ENCODE data around the gene CHRDL2. TPM values are rescaled to one million over a fixed set of nuclear protein-coding genes. Genes with fewer than 3 reads are reported as not detected.

CHRDL2 gene
- total RNA-seq, 1 experiment from 2014 or later, result not detected

GRCh38 chr11:74683941-74684481, 47.2 kb downstream of the CHRDL2 start:
- Histone ChIP-seq H3K9me3 (no peaks in the 10 kb centered on the region), H3K36me3 (no peaks in the 10 kb centered on the region), H3K27me3 (no peaks in the 10 kb centered on the region), H3K4me3 (no peak overlapping the region)
- DNase-seq, result no peak

DNA sequence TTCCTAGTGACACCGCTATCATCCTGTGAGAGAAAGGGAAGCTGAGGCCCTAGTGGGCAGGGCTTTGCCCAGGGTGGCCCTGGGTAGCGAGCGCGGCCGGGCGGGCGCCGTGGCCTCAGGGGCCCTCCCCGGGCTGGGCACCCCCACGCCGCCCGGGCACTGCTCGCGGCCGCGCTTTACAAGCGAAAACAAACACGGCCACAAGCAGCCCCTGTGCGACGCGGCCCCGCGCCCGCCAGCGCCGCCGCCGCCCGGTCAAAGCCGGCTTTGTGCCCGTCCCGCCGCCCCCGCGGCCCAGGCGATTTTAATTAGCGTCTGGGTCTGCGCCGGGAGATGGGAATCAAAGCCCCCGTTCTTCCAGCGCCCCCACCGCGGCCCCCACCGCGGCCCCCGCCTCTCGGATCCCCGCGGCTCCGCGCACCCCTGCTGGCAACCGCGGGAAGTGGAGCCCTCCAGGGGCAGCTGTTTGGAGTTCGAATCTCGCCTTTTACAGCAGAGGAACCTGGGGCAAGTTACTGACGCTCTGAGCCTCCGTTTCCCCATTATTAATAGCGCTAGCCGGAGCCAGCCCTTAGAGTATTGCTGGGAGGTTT, 47.9 kb downstream of the CHRDL2 start:
- H3K27me3 ChIP-seq, result no peaks in the 10 kb centered on the region
- H3K9me3 ChIP-seq, result no peaks in the 10 kb centered on the region
- DNase-seq, result no peak
- H3K36me3 ChIP-seq, result no peaks in the 10 kb centered on the region
- H3K4me3 ChIP-seq, result no peak overlapping the region

DNA sequence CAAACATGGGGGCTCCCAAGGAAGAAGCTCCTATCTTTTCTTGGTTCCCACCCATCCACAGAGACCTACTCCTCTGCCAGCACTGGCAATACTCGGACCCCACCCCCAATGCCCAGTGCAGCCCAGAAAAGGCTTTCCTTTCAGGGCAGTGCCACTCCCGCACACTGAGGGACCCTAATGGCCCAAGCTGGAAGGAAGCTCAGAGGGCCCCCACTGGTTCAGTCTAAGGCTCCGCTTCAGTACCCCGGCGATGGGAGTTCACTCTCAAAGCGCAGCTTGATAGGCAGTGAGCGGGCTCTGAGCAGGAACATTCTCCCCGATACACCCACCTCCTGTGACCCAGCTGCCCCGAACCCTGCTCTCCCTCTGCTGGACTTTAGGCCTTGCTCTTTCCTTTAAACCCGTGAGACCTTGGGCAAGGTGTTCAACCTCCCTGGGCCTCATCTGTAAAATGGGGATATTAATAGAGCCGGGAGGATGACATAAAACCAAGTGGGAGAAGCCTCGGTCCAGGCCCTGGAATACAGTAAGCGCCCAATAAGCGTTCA, 48.4 kb downstream of the CHRDL2 start:
- H3K27me3 ChIP-seq, result no peaks in the 10 kb centered on the region
- H3K4me3 ChIP-seq, result no peak overlapping the region
- no peaks in the 10 kb centered on the region for H3K36me3 ChIP-seq
- no peak for DNase-seq
- no peaks in the 10 kb centered on the region for H3K9me3 ChIP-seq

DNA sequence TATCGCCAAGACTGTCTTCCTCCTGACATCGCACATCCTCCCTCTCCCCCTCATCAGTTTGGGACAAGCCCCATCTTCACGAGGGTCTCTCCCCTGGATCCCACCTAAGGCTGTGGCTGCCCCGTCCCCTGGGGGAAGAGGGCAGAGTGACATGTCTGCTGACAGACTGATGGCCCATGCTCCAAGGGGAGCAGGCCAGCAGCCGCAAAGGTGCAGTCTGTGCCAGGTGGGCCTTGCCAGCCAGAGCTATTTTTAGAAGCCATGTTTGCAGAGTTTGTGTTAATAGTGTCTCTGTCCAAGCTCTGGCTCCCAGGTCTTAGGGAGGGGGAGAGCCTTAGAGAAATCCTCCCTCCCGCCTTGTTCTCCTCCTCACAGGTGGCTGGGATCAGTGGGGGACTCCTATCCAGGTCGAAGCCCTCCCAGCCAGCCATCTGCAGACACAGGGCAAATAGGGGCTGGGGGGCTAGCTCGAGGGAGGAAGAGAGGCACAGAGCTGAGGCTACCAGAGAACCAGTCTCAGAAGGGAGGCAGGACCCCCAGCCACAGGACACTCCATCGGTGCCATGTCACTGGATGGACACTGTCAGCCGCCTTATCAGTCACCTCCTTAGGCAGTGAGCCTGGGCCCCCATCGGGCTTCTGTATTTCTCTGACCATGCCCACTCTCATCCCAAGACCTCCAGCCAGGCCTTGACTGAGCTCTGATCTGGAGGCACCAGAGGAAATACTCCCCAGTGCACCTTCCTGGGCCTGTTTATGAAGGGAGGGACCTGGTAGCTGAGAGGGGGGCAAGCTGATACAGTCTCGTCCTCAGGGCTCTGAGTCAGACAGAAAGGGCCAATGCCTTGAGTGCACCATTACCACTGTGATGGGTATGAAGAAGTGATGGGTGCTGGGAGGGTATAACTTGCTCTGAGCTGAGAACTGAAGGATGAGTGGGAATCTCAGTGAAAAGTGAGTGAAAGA, 49.3 kb downstream of the CHRDL2 start:
- no peak overlapping the region for H3K4me3 ChIP-seq
- DNase-seq, result no peak
- H3K36me3 ChIP-seq, result no peaks in the 10 kb centered on the region
- no peaks in the 10 kb centered on the region for H3K27me3 ChIP-seq
- no peaks in the 10 kb centered on the region for H3K9me3 ChIP-seq

DNA sequence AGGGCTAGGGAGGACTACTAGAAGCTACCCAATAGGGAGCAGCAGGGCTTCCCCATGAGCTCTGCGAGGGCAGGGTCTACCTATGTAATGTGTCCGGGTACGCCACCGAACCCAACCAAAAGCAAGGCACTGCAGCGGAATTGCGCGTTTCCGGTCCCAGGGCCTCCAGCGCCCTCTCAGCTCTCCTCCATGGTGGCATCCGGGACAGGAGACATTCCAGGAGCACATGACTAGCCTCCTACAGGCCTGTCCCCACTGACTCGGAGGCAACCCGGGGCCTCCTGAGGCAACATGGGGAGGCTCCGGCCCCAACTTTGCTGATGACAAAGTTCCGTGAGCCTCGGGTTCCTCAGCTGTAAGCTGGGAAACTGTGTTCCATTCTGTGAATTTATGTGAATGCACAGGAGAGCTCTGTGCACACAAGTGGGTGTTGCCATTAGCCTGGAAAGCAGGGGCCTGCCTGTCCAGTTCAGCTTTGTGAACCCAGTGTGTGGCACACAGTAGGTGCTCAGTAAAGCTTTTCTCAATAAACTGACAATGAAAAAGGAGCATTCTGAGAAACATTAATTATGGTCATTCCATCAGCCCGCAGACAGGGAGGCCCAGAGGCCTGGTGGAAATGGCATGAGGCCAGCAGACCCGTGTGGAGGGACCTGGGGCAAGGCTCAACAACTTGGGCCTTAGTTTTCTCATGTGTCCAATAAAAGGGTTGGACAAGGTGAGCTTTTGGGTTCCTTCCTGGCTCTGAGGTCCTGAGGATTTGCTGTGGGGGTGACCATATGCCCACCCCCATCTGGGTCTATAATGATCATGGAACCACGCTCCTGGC, 50.3 kb downstream of the CHRDL2 start:
- no peaks in the 10 kb centered on the region for H3K27me3 ChIP-seq
- no peak for DNase-seq
- H3K9me3 ChIP-seq, result no peaks in the 10 kb centered on the region
- no peak overlapping the region for H3K4me3 ChIP-seq
- H3K36me3 ChIP-seq, result no peaks in the 10 kb centered on the region

GRCh38 chr11:74680035-74680671, 51.1 kb downstream of the CHRDL2 start:
- DNase-seq, result no peak
- Histone ChIP-seq H3K9me3 (no peaks in the 10 kb centered on the region), H3K27me3 (no peaks in the 10 kb centered on the region), H3K4me3 (no peak overlapping the region), H3K36me3 (no peaks in the 10 kb centered on the region)

DNA sequence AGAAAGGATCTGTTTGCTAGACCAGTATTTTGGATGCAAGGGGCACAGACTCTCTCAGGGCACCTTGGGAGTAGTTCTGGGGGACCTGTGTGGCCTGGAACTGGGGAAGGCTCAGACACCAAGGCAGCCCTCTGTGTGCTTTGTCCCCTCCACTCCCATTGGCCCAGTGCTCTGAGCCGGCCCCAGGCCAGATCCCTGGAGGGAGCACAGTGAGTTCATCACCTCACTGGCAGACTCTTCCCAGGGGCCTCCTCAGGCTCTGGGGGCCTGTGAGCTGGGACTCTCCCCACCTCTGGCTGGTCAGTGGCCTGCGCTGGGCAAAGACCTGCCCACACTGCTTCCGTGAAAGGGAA, 51.7 kb downstream of the CHRDL2 start:
- Histone ChIP-seq H3K36me3 (no peaks in the 10 kb centered on the region), H3K4me3 (no peak overlapping the region), H3K27me3 (no peaks in the 10 kb centered on the region), H3K9me3 (no peaks in the 10 kb centered on the region)
- no peak for DNase-seq

DNA sequence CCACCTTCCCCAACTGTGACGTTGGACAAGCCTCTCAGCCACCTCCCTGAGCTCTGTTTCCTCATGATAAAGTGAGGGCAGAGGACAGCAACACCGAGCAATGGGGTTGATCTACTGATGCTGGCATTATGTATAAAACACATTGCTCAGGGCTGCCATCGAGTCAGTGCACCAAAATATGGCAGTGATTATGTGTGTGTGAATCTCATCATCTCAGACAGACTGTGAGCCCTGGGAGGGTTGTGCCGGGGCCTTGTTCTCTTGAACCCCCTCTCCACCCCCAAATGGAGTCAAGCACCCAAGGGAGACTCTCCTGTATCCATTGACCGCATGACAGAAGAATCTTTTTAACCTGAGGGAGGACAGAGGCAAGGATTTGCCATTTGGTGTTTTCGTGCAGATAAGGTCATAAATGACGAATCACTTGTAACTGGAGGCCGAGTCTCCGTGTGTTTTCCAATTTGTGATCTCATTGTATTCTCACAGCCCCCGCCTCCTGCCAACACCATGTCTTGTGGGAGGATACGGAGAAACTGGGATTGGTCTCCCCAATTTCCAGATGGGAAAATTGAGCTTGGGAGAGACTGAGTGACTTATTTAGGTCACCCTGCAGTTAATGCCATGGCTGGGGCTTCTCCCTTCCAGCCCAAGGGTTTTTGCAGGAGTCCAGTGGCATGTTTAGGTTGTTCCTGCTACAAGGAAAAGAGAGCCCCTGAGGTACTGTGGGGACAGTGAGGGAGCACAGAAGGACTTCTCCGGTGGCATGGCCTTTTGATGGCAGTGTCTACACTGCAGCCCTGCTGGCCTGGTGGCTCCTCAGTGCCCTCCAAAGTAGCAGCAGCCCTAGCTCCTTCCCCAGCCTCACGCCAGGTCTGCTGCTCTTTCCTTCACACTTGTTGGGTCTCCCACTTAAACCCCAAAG, 52.4 kb downstream of the CHRDL2 start:
- no peak for DNase-seq
- Histone ChIP-seq H3K36me3 (no peaks in the 10 kb centered on the region; the same call in 1 of the 2 replicates), H3K27me3 (no peaks in the 10 kb centered on the region), H3K9me3 (no peaks in the 10 kb centered on the region), H3K4me3 (no peak overlapping the region)

- Histone ChIP-seq H3K36me3 (no peaks in the 10 kb centered on the region; the same call in 1 of the 2 replicates), H3K9me3 (no peaks in the 10 kb centered on the region), H3K27me3 (no peaks in the 10 kb centered on the region), H3K4me3 (no peak overlapping the region)
- DNase-seq, result no peak
Measured at GRCh38 chr11:74678041-74678440, 53.2 kb downstream of the CHRDL2 start.

- Histone ChIP-seq H3K4me3 (no peak overlapping the region), H3K9me3 (no peaks in the 10 kb centered on the region), H3K36me3 (no peaks in the 10 kb centered on the region; the same call in 1 of the 2 replicates), H3K27me3 (no peaks in the 10 kb centered on the region)
- DNase-seq, result no peak
Measured at GRCh38 chr11:74677131-74677530, 54.1 kb downstream of the CHRDL2 start.

DNA sequence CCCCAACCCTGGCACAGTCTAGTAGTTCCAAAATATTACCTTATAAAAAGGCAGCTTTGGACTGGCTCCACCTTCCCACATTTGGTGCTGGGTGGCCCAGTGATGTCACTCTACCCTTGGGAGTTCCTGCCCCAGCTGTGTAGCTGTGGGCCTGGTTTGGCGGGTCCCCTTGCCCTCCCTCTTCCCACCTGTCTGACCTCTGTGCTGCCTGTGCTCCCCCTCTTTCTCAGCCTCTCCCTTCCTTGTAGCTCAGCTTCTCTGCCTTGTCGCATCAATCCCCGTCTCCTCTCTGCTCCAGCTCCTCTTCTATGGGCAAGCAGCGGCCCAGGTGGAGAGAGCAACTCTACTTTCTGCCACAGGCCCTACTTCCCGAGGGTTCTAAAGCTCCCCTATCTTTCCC, 54.6 kb downstream of the CHRDL2 start:
- DNase-seq, result no peak
- Histone ChIP-seq H3K9me3 (peaks cover 3% of the 10 kb centered on the region; the same call in 1 of the 2 replicates), H3K27me3 (no peaks in the 10 kb centered on the region), H3K36me3 (no peaks in the 10 kb centered on the region; the same call in 1 of the 2 replicates), H3K4me3 (no peak overlapping the region)

DNA sequence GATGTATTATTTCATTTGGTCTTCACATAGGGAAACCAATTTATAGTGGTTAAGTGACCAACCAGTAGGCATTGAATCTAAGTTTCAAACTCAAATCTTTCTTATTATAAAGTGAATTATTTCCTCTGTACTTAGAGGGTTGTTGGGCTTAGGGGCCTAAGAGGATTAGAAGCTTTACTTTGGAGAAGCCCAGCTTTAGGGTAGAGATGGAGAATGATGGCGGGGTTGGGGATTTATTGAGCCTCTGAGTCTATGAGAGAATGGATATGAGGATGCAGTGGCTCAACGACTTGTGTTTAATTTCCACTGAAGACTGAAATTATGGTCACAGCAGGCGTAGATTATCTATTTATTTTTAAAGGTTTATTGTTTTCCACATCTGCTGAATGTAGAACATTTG, 55.5 kb downstream of the CHRDL2 start:
- Histone ChIP-seq H3K36me3 (no peaks in the 10 kb centered on the region; the same call in 1 of the 2 replicates), H3K4me3 (no peak overlapping the region), H3K9me3 (peaks cover 3% of the 10 kb centered on the region; the same call in 1 of the 2 replicates), H3K27me3 (no peaks in the 10 kb centered on the region)
- no peak for DNase-seq

- Histone ChIP-seq H3K4me3 (no peak overlapping the region), H3K27me3 (no peaks in the 10 kb centered on the region), H3K9me3 (peaks cover 3% of the 10 kb centered on the region; the same call in 1 of the 2 replicates), H3K36me3 (no peaks in the 10 kb centered on the region; the same call in 1 of the 2 replicates)
- no peak for DNase-seq
Measured at GRCh38 chr11:74673693-74674360, 57.4 kb downstream of the CHRDL2 start.

DNA sequence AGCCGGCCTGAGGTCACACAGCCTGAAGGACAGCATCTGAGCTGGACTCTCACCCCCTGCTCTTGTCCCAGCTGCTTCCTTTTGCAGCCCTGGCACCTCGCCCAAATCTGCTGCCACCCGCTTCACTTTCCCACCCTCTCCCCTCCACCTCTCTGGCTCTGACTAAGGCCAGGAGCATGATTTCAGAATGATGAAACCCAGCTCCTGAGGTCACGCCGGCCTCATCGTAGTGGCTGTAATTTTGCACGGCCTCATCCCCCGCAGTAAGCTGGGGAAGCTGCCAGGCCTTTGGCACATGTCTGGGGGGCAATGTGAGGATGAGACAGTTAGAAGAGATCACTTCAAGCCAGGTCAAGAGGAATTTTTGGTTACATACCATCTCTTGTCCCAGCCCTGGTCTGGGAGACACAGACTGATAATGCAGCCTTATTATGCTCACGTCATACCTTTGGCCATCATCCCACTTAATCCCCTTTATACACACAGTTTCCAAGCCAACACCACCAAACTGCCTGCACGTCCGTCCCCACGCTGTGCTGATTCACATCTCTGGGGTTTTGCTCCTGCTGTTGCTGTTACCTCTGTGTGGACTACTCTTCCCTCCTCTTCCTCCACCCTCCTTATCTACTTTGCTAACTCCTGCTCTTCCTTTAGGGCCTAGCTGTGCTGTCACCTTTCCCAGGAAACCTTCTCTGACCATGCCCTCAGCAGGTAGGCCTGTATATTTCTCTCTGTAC, 58.1 kb downstream of the CHRDL2 start:
- Histone ChIP-seq H3K27me3 (no peaks in the 10 kb centered on the region), H3K9me3 (peaks cover 3% of the 10 kb centered on the region; the same call in 1 of the 2 replicates), H3K36me3 (no peaks in the 10 kb centered on the region; the same call in 1 of the 2 replicates), H3K4me3 (no peak overlapping the region)
- peak; percentile 97 for DNase-seq
